SK-N-SH treated with all-trans-retinoic acid at 6 μM for 48 hours (cell line): ENCODE data around the gene LAMA2.

Source experiments
- ATAC-seq: fragments of 200-7000 bp; cut with Tn5 transposase; 3 replicates; pipeline ENCODE4 v1.9.1; 2020; ENCODE audit warnings: mild to moderate bottlenecking, moderate library complexity
- ARNTL ChIP-seq: fragments of 450-650 bp; formaldehyde crosslinking; IDR thresholded peaks from 2 replicates; pipeline ENCODE4 v1.5.0; 2020; ENCODE audit warnings: low read depth, mild to moderate bottlenecking, moderate library complexity, borderline replicate concordance
- BACH2 ChIP-seq: fragments of 250-450 bp; sonication (Bioruptor Pico); IDR thresholded peaks from 2 replicates; pipeline ENCODE4 v1.9.0; 2021; ENCODE audit warnings: mild to moderate bottlenecking, borderline replicate concordance
- CREB5 ChIP-seq: fragments of 250-450 bp; sonication (Bioruptor Pico); IDR thresholded peaks from 2 replicates; pipeline ENCODE4 v1.5.1; 2020; ENCODE audit warnings: low read depth, mild to moderate bottlenecking, moderate library complexity
- CSDC2 ChIP-seq: fragments of 250-450 bp; sonication (Bioruptor Pico); IDR thresholded peaks from 2 replicates; pipeline ENCODE4 v1.5.0; 2020; ENCODE audit warnings: mild to moderate bottlenecking, moderate library complexity
- ESRRG ChIP-seq: fragments of 250-450 bp; sonication (Bioruptor Pico); IDR thresholded peaks from 2 replicates; pipeline ENCODE4 v1.6.1; 2021; ENCODE audit warnings: mild to moderate bottlenecking
- GLIS3 ChIP-seq: fragments of 250-450 bp; sonication (Bioruptor Pico); IDR thresholded peaks from 2 replicates; pipeline ENCODE4 v1.5.0; 2020; ENCODE audit warnings: mild to moderate bottlenecking, moderate library complexity
- ISL1 ChIP-seq: fragments of 250-450 bp; sonication (Bioruptor Pico); IDR thresholded peaks from 2 replicates; pipeline ENCODE4 v2.1.2; 2022; ENCODE audit warnings: mild to moderate bottlenecking, moderate library complexity
- OSR1 ChIP-seq: fragments of 250-450 bp; sonication (Bioruptor Pico); IDR thresholded peaks from 2 replicates; pipeline ENCODE4 v1.8.0; 2022; ENCODE audit warnings: moderate library complexity, mild to moderate bottlenecking, inconsistent platforms
- POU6F1 ChIP-seq: fragments of 250-450 bp; sonication (Bioruptor Pico); IDR thresholded peaks from 2 replicates; pipeline ENCODE4 v1.8.0; 2021; ENCODE audit warnings: low read depth, mild to moderate bottlenecking, moderate library complexity, borderline replicate concordance
- PPARA ChIP-seq: fragments of 250-450 bp; sonication (Bioruptor Pico); IDR thresholded peaks from 2 replicates; pipeline ENCODE4 v1.5.0; 2020; ENCODE audit warnings: mild to moderate bottlenecking, borderline replicate concordance
- RARB ChIP-seq: fragments of 250-450 bp; sonication (Bioruptor Pico); IDR thresholded peaks from 2 replicates; pipeline ENCODE4 v1.8.0; 2021; ENCODE audit warnings: mild to moderate bottlenecking, moderate library complexity
- SNAI2 ChIP-seq: fragments of 250-450 bp; sonication (Bioruptor Pico); IDR thresholded peaks from 2 replicates; pipeline ENCODE4 v1.5.0; 2020; ENCODE audit warnings: mild to moderate bottlenecking, moderate library complexity
- TCF4 ChIP-seq: fragments of 250-450 bp; sonication (Bioruptor Pico); IDR thresholded peaks from 2 replicates; pipeline ENCODE4 v1.8.0; 2021; ENCODE audit warnings: mild to moderate bottlenecking, moderate library complexity, borderline replicate concordance
- TSHZ2 ChIP-seq: fragments of 250-450 bp; sonication (Bioruptor Pico); IDR thresholded peaks from 2 replicates; pipeline ENCODE4 v1.5.0; 2020; ENCODE audit warnings: mild to moderate bottlenecking, moderate library complexity
- ZC3H10 ChIP-seq: fragments of 250-450 bp; sonication (Bioruptor Pico); IDR thresholded peaks from 2 replicates; pipeline ENCODE4 v1.5.1; 2021; ENCODE audit warnings: mild to moderate bottlenecking, moderate library complexity
- ZFP3 ChIP-seq: fragments of 250-450 bp; sonication (Bioruptor Pico); IDR thresholded peaks from 2 replicates; pipeline ENCODE4 v1.5.0; 2020; ENCODE audit warnings: mild to moderate bottlenecking, moderate library complexity
- ZFP30 ChIP-seq: fragments of 450-650 bp; formaldehyde crosslinking; IDR thresholded peaks from 2 replicates; pipeline ENCODE4 v1.5.0; 2022; ENCODE audit warnings: mild to moderate bottlenecking, moderate library complexity
- ZNF565 ChIP-seq: fragments of 450-650 bp; formaldehyde crosslinking; conservative IDR thresholded peaks from 2 replicates; pipeline ENCODE4 v1.5.0; 2020; ENCODE audit warnings: low read depth, mild to moderate bottlenecking, moderate library complexity
- ZNF70 ChIP-seq: fragments of 450-650 bp; formaldehyde crosslinking; IDR thresholded peaks from 2 replicates; pipeline ENCODE4 v1.5.0; 2020; ENCODE audit warnings: mild to moderate bottlenecking, moderate library complexity
- ZNF8 ChIP-seq: fragments of 450-650 bp; formaldehyde crosslinking; IDR thresholded peaks from 2 replicates; pipeline ENCODE4 v1.5.0; 2020; ENCODE audit warnings: mild to moderate bottlenecking, moderate library complexity
- TF ChIP-seq, protein P1 (sequence below): fragments of 250-450 bp; sonication (Bioruptor Pico); IDR thresholded peaks from 2 replicates; pipeline ENCODE4 v1.8.0; 2020; ENCODE audit warnings: mild to moderate bottlenecking, moderate library complexity, borderline replicate concordance

The LAMA2 gene

DNA sequence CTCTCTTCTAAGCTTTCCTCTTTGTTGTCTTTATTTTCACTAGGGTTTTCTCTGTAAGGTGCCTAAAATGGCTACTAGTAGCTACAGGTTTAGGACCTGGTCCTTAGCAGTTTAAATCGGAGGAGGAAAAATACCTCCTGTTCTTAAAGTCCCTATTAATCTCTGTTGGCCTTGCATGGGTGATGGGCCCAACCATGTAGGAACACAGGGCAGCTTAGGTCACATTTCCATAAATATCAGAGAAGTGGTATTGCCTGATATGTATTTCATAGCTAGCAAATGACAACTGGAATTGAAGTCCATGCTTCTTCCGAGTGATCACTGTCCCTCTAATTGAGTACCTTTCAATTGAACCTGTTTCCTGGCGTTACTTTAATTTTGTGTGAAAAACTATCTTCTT is 70.0 kb downstream of the LAMA2 start:
- no peak for ATAC-seq

DNA sequence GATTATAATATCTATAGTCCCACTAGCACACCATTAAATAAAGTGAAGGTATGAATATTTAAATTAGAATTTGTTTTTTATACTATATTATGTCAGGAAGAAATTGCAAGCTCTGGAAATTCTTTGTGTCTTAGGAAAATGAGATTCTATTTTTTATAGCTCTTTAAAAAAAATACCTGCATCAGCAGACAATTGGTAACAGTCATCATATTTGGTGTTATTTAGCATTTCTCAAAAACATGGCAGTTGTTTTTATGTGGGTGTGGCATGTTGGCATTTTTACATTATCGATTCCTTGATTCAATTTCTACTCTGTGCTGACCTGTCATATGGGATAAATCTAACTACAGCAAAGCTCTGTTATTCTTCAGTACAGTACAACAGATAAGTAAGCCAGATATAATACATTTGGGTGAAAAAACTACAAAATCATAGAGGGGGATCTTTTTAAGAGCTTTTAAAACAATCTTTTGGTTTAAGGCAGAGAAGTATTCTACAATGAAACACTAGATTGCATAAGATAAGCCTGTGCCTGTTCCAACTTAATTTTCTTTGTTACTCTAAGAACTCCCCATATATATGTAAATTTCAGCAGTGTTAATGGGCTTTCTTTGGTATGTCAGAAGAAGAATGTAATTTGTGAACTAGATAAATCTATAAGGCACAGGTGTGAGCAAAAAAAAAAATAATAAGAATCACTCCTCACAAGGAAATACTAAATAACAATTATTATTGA is 71.5 kb downstream of the LAMA2 start:
- no peak for TF ChIP-seq CREB5 (CRISPR knock-in tag)
- no peak for TF ChIP-seq PPARA (CRISPR knock-in tag)
- no peak for TF ChIP-seq BACH2 (CRISPR knock-in tag)
- TF ChIP-seq ZFP30 (CRISPR knock-in tag), result no peak
- TF ChIP-seq SNAI2 (CRISPR knock-in tag), result no peak
- no peak for TF ChIP-seq ZNF70 (CRISPR knock-in tag)
- no peak for TF ChIP-seq ZFP3
- TF ChIP-seq, protein P1, sequence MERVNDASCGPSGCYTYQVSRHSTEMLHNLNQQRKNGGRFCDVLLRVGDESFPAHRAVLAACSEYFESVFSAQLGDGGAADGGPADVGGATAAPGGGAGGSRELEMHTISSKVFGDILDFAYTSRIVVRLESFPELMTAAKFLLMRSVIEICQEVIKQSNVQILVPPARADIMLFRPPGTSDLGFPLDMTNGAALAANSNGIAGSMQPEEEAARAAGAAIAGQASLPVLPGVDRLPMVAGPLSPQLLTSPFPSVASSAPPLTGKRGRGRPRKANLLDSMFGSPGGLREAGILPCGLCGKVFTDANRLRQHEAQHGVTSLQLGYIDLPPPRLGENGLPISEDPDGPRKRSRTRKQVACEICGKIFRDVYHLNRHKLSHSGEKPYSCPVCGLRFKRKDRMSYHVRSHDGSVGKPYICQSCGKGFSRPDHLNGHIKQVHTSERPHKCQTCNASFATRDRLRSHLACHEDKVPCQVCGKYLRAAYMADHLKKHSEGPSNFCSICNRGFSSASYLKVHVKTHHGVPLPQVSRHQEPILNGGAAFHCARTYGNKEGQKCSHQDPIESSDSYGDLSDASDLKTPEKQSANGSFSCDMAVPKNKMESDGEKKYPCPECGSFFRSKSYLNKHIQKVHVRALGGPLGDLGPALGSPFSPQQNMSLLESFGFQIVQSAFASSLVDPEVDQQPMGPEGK (CRISPR knock-in tag), result no peak
- TF ChIP-seq ISL1 (CRISPR knock-in tag), result no peak
- no peak for TF ChIP-seq ESRRG (CRISPR knock-in tag)
- no peak for TF ChIP-seq ZNF565 (CRISPR knock-in tag)
- no peak for TF ChIP-seq POU6F1 (CRISPR knock-in tag)
- TF ChIP-seq GLIS3 (CRISPR knock-in tag), result no peak
- TF ChIP-seq ARNTL (CRISPR knock-in tag), result no peak
- no peak for TF ChIP-seq ZC3H10 (CRISPR knock-in tag)
- ATAC-seq, result no peak

More for the DNA sequence above, 70.0 kb downstream of the LAMA2 start:
- no peak for TF ChIP-seq TSHZ2
- TF ChIP-seq ZNF565 (CRISPR knock-in tag), result no peak
- TF ChIP-seq CREB5 (CRISPR knock-in tag), result no peak
- no peak for TF ChIP-seq ZNF8 (CRISPR knock-in tag)
- TF ChIP-seq ARNTL (CRISPR knock-in tag), result no peak
- TF ChIP-seq, all 23 proteins: peak for 0

- no peak for ATAC-seq
- TF ChIP-seq ZFP30 (CRISPR knock-in tag) (no peak), ZNF8 (CRISPR knock-in tag) (no peak), GLIS3 (CRISPR knock-in tag) (no peak), TSHZ2 (no peak), SNAI2 (CRISPR knock-in tag) (no peak), ZFP3 (no peak), ARNTL (CRISPR knock-in tag) (no peak), ISL1 (CRISPR knock-in tag) (no peak), RARB (CRISPR knock-in tag) (no peak), CSDC2 (CRISPR knock-in tag) (no peak), ESRRG (CRISPR knock-in tag) (no peak), OSR1 (CRISPR knock-in tag) (no peak), ZC3H10 (CRISPR knock-in tag) (no peak), TCF4 (no peak), BACH2 (CRISPR knock-in tag) (no peak)
- TF ChIP-seq, all 23 proteins: peak for 0
These were observed 80.6 kb downstream of the LAMA2 start for GRCh38 chr6:128963561-128963960.
